Neural progenitor cell (in vitro differentiated cells): ENCODE data around the gene PPIL1.

Source experiments
- CTCF ChIP-seq: fragments of 200-600 bp; sonication (generic); IDR thresholded peaks from 2 replicates; pipeline ENCODE4 v1.5.1; 2017; ENCODE audit warnings: antibody characterized with exemption, mild to moderate bottlenecking
- EZH2 ChIP-seq: fragments of 200-600 bp; sonication (generic); IDR thresholded peaks from 2 replicates; pipeline ENCODE4 v1.6.1; 2017; ENCODE audit warnings: antibody characterized with exemption, mild to moderate bottlenecking, moderate library complexity

- TF ChIP-seq CTCF (no peak), EZH2 (no peak)
These were observed 41.5 kb upstream of the PPIL1 start for GRCh38 chr6:36916126-36916525.
